Subcutaneous abdominal adipose tissue (tissue), 5 donors: Measurements from ENCODE around the gene C1orf174.

Source experiments
- H3K27ac ChIP-seq: one replicate; pipeline ENCODE4 v1.7.0; 2013; ENCODE audit warnings: low read depth, mild to moderate bottlenecking, inconsistent platforms, low read length, moderate library complexity
- H3K27me3 ChIP-seq, 5 donors: one replicate each; pipeline ENCODE4 v1.7.0; 2013; ENCODE audit warnings: low read length in 5 of 5, inconsistent platforms in 1 of 5; ENCODE audit not compliant: control insufficient read depth in 5 of 5, insufficient read depth in 4 of 5
- H3K36me3 ChIP-seq, 5 donors: one replicate each; pipeline ENCODE4 v1.7.0; 2013; ENCODE audit warnings: low read length in 5 of 5; ENCODE audit not compliant: control insufficient read depth in 5 of 5, insufficient read depth in 5 of 5
- H3K4me1 ChIP-seq, 5 donors: one replicate each; pipeline ENCODE4 v1.7.0; 2013; ENCODE audit warnings: low read length in 5 of 5, mild to moderate bottlenecking in 3 of 5, moderate library complexity in 1 of 5; ENCODE audit not compliant: control insufficient read depth in 5 of 5, insufficient read depth in 5 of 5
- H3K4me3 ChIP-seq, 5 donors: one replicate each; pipeline ENCODE4 v1.7.0; 2013; ENCODE audit warnings: low read length in 5 of 5, low read depth in 1 of 5
- H3K9ac ChIP-seq, 5 donors: one replicate each; pipeline ENCODE4 v1.7.0; 2013; ENCODE audit warnings: low read length in 5 of 5, mild to moderate bottlenecking in 4 of 5, moderate library complexity in 3 of 5
- H3K9me3 ChIP-seq, 5 donors: one replicate each; pipeline ENCODE4 v1.7.0; 2013; ENCODE audit warnings: low read length in 5 of 5; ENCODE audit not compliant: control insufficient read depth in 5 of 5
- donor health status: healthy.
- donor health status: healthy.
- donor health status: healthy.
- donor health status: healthy.
- donor health status: healthy.

Gene C1orf174

GRCh38 chr1:3842912-3843311 is 57.2 kb downstream of the C1orf174 start:
- no peak overlapping the region for H3K27ac ChIP-seq
- peaks cover 17 to 68% (median 61%) of the 10 kb centered on the region in 5 donors for H3K36me3 ChIP-seq
- H3K4me1 ChIP-seq = no peaks in the 10 kb centered on the region
- H3K27me3 ChIP-seq = no peaks in the 10 kb centered on the region
- peak overlapping the region in 1 of 5 donors; percentile 26 for H3K4me3 ChIP-seq
- H3K9ac ChIP-seq = no peak overlapping the region
- H3K9me3 ChIP-seq = peaks cover 0 to 2% (median 0%) of the 10 kb centered on the region in 5 donors

GRCh38 chr1:3841491-3841890 is 58.6 kb downstream of the C1orf174 start:
- Histone ChIP-seq H3K36me3 (peaks cover 10 to 73% (median 63%) of the 10 kb centered on the region in 5 donors), H3K4me3 (no peak overlapping the region), H3K27me3 (no peaks in the 10 kb centered on the region), H3K9ac (no peak overlapping the region), H3K4me1 (no peaks in the 10 kb centered on the region), H3K9me3 (peaks cover 0 to 13% (median 9%) of the 10 kb centered on the region in 5 donors), H3K27ac (no peak overlapping the region)
